ENCODE measurements around the gene WWOX.

WWOX gene

GRCh38 chr16:79067600-79067999, 968.1 kb downstream of the WWOX start:
- TF ChIP-seq JUND (IDR thresholded peaks at IDR 0.05; ENCODE audit: low read depth) = no peak
- in situ Hi-C loops (cut with HindIII; ENCODE audit: low pct_unique_long_range_greater_than_20kb, low sequenced_read_pairs) = no loop called here
- no peak for DNase-seq (ENCODE audit: low read depth in 1 of 2, low spot score in 1 of 2)

DNA sequence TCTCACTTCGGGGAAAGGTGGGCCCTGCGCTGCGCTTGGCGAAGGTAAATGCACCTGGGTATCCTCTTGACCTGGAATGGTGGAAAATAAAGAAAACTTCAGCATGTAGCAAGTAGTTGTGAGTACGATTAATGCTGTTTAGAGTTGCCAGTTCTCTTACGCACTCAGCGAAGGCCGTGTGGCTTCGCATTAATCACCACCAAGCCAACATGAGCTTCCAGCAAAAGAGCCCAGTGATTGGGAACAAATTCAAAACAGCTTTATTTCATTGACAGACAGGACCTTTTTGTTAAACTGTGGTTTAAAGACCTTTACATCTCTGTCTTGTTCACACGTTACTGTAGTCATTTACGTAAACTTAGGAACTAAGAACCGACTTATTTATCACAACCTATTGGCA, 969.7 kb downstream of the WWOX start:
- TF ChIP-seq JUND (IDR thresholded peaks at IDR 0.05; ENCODE audit: low read depth) = no peak
- in situ Hi-C loops (cut with HindIII; ENCODE audit: low pct_unique_long_range_greater_than_20kb, low sequenced_read_pairs) = no loop called here
- no peak for DNase-seq (ENCODE audit: low read depth in 1 of 2, low spot score in 1 of 2)

DNA sequence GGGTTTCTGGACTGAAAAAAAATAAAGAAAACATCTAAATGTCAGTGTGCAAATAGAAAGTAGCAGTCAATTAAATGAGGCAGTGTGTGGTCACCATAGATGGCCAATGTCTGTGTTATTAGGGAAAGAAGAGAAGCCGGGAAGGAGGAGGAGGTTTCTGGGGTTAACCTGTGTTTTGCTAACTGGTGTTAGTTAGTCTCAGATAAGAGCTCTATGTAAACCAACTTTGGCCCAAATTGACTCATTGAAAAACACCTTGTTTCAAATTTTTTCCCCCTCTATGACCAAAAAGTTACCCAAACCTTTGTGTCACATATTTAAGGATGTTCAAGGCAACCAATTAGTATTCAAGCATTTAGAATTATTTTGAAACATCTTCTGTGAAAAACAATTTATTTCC, 970.2 kb downstream of the WWOX start:
- TF ChIP-seq JUND (IDR thresholded peaks at IDR 0.05; ENCODE audit: low read depth) = no peak
- DNase-seq (ENCODE audit: low read depth in 1 of 2, low spot score in 1 of 2) = no peak
- in situ Hi-C loops (cut with HindIII; ENCODE audit: low pct_unique_long_range_greater_than_20kb, low sequenced_read_pairs) = no loop called here

DNA sequence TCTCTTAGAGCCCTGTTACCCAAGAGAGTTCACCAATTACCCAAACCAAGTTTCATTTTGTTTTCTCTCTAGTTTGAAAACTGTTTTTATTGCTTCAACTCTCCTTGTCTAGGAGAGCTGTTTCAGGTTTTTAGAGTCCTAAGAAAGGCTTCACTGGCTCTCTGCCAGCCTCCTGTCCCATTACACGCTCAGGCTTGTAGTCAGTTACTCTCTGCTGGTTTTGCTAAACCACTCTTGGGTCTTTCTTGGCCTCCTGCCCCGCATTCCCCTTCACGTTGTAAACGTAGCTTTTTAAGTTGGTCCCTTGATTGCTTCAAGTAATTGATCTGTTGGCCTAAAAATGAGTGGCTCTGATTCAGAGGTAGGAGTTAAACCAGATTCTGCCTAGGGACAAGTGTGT, 972.0 kb downstream of the WWOX start:
- no peak for TF ChIP-seq JUND (IDR thresholded peaks at IDR 0.05; ENCODE audit: low read depth)
- in situ Hi-C loops (cut with HindIII; ENCODE audit: low pct_unique_long_range_greater_than_20kb, low sequenced_read_pairs) = no loop called here
- DNase-seq (ENCODE audit: low read depth in 1 of 2, low spot score in 1 of 2) = no peak

GRCh38 chr16:79072517-79072916, 973.1 kb downstream of the WWOX start:
- no peak for TF ChIP-seq JUND (IDR thresholded peaks at IDR 0.05; ENCODE audit: low read depth)
- no peak for DNase-seq (ENCODE audit: low read depth in 1 of 2, low spot score in 1 of 2)
- in situ Hi-C loops (cut with HindIII; ENCODE audit: low pct_unique_long_range_greater_than_20kb, low sequenced_read_pairs) = no loop called here

- no peak for DNase-seq (ENCODE audit: low read depth in 1 of 2, low spot score in 1 of 2)
- no peak for TF ChIP-seq JUND (IDR thresholded peaks at IDR 0.05; ENCODE audit: low read depth)
- in situ Hi-C loops (cut with HindIII; ENCODE audit: low pct_unique_long_range_greater_than_20kb, low sequenced_read_pairs) = no loop called here
Measured at GRCh38 chr16:79073566-79073965, 974.1 kb downstream of the WWOX start.

DNA sequence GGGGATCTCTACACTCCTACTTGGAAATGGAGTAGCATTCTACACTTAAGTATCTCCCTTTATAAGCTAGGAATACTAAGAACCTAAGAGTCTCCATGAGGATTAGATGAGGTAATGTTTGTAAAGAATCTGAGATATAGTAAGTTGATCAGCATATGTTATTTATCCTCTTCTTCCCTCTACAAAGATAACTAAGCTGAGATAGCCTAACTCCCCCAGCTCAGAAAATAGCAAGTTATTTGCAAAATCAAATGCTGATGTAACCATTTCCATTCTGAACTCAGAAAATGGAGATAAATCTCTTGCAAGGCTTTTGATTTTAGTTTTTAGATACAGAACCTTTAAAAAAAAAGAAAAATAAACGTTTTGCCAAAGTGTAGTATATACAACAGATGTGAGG, 975.1 kb downstream of the WWOX start:
- no peak for DNase-seq (ENCODE audit: low read depth in 1 of 2, low spot score in 1 of 2)
- in situ Hi-C loops (cut with HindIII; ENCODE audit: low pct_unique_long_range_greater_than_20kb, low sequenced_read_pairs) = no loop called here
- TF ChIP-seq JUND (IDR thresholded peaks at IDR 0.05; ENCODE audit: low read depth) = no peak

- in situ Hi-C loops (cut with HindIII; ENCODE audit: low pct_unique_long_range_greater_than_20kb, low sequenced_read_pairs) = no loop called here
- DNase-seq (ENCODE audit: low read depth in 1 of 2, low spot score in 1 of 2) = no peak
- TF ChIP-seq JUND (IDR thresholded peaks at IDR 0.05; ENCODE audit: low read depth) = no peak
Measured at GRCh38 chr16:79074951-79075350, 975.5 kb downstream of the WWOX start.

GRCh38 chr16:79076047-79076767, 976.8 kb downstream of the WWOX start:
- DNase-seq (ENCODE audit: low read depth in 1 of 2, low spot score in 1 of 2) = no peak
- no peak for TF ChIP-seq JUND (IDR thresholded peaks at IDR 0.05; ENCODE audit: low read depth)
- in situ Hi-C loops (cut with HindIII; ENCODE audit: low pct_unique_long_range_greater_than_20kb, low sequenced_read_pairs) = no loop called here

DNA sequence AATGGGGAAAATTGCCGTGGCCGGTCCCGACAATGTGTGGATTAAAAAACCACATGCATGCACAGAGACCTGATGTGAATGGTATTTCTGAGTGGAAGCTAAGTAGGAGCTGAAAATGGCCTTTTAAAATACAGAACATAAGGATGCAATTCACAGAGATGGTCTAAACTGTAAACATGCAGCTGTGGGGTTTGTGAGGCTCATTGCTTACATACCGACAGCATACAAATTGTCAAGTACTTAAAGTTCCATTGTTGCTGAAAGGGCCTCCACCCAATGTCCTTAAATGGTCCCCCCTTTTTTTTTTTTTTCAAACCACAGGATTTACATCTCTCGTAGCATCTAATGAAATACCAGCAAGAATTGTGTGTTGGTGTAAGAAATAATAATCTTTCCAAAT, 977.9 kb downstream of the WWOX start:
- no peak for DNase-seq (ENCODE audit: low read depth in 1 of 2, low spot score in 1 of 2)
- in situ Hi-C loops (cut with HindIII; ENCODE audit: low pct_unique_long_range_greater_than_20kb, low sequenced_read_pairs) = no loop called here
- TF ChIP-seq JUND (IDR thresholded peaks at IDR 0.05; ENCODE audit: low read depth) = no peak

- no peak for DNase-seq (ENCODE audit: low read depth in 1 of 2, low spot score in 1 of 2)
- in situ Hi-C loops (cut with HindIII; ENCODE audit: low pct_unique_long_range_greater_than_20kb, low sequenced_read_pairs) = no loop called here
- no peak for TF ChIP-seq JUND (IDR thresholded peaks at IDR 0.05; ENCODE audit: low read depth)
Measured at GRCh38 chr16:79079656-79080420, 980.4 kb downstream of the WWOX start.

DNA sequence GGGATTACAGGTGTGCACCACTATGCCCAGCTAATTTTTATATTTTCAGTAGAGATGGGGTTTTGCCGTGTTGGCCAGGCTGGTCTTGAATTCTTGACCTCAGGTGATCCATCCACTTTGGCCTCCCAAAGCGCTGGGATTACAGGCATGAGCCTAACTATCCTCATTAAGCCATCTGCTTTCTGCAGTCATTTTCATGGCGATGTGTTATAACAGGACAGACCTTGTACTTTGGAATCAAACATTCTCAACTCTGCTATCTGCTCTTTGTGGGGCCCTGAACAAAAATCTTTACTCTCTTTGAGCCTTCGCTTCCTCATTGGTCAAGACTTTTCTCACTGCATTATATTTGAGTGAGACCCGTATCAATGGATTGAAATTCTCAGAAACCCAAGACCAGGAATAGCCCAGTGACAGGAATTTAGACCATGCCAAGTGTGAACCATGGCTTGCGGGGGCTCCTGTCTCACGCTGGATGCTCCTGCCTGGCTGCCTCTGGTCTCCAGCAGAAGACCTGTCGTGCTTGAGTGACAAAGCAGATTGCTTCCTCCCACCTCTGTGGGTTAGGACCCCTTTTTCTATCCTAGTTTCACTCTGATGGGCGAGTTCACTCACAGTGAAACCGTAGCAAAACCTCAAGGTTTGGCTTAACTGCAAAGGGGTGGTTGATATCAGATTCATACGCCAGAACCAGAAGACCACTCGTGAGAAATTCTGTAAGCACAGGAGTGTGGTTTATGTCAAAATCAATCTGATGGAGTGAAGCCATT, 982.0 kb downstream of the WWOX start:
- DNase-seq (ENCODE audit: low read depth in 1 of 2, low spot score in 1 of 2) = no peak
- in situ Hi-C loops (cut with HindIII; ENCODE audit: low pct_unique_long_range_greater_than_20kb, low sequenced_read_pairs) = no loop called here
- TF ChIP-seq JUND (IDR thresholded peaks at IDR 0.05; ENCODE audit: low read depth) = no peak

DNA sequence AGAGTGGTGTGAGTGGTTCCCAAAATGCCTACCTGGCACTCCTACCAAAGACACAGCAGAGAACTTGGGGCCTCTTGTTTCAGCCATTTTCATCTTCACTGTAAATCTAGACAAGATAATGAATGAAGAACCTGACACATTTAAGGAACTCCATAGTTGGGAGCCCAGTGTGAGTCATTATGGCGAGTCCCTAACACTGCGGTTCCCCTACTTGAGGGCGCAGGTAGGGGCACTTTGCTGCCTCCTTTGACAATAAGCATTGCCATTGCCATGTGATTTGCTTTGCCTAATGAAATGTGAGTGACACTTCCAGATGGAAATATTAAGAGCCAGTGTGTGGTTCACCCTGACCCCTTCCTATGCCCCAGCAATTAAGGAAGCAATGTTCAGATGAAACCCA, 983.5 kb downstream of the WWOX start:
- DNase-seq (ENCODE audit: low read depth in 1 of 2, low spot score in 1 of 2) = no peak
- in situ Hi-C loops (cut with HindIII; ENCODE audit: low pct_unique_long_range_greater_than_20kb, low sequenced_read_pairs) = no loop called here

More for the DNA sequence above, 983.5 kb downstream of the WWOX start:
- no peak for TF ChIP-seq JUND (IDR thresholded peaks at IDR 0.05; ENCODE audit: low read depth)
